Measurements from ENCODE around the gene RCL1. TPM values are rescaled to one million over a fixed set of nuclear protein-coding genes. Genes with fewer than 3 reads are reported as not detected.

The RCL1 gene
- total RNA-seq, 1 donor = 15.6 TPM

- H3K36me3 ChIP-seq (ENCODE audit: insufficient read depth, low read length) = peaks cover 5% of the 10 kb centered on the region
- H4K20me1 ChIP-seq (ENCODE audit: insufficient read depth, low read length) = no peaks in the 10 kb centered on the region
- H3K4me3 ChIP-seq (ENCODE audit: insufficient read depth, low read length) = peak overlapping the region; percentile 20
- peaks cover 58% of the 10 kb centered on the region for H3K4me1 ChIP-seq (ENCODE audit: insufficient read depth, low read length)
- DNase-seq (ENCODE audit: insufficient read length, low spot score, missing footprints) = peak; percentile 83
- H3K27me3 ChIP-seq (ENCODE audit: insufficient read depth, low read length) = no peaks in the 10 kb centered on the region
- no peak for TF ChIP-seq CTCF (IDR thresholded peaks at IDR 0.05; ENCODE audit: extremely low read depth, low read depth, low read length)
- peak overlapping the region; percentile 97 for H3K27ac ChIP-seq (ENCODE audit: low read depth, low read length)
- H3K9me3 ChIP-seq (ENCODE audit: low read depth, low read length) = no peaks in the 10 kb centered on the region
- H3K4me2 ChIP-seq (ENCODE audit: insufficient read depth, low read length) = peak overlapping the region; percentile 74
- no peak overlapping the region for H2AFZ ChIP-seq (ENCODE audit: low read length)
- H3K79me2 ChIP-seq (ENCODE audit: insufficient read depth, low read length) = no peaks in the 10 kb centered on the region
Observed at GRCh38 chr9:4837261-4838188, 44.8 kb downstream of the RCL1 start.

GRCh38 chr9:4838189-4838546 is 45.4 kb downstream of the RCL1 start:
- Histone ChIP-seq H3K4me2 (ENCODE audit: insufficient read depth, low read length) (peak overlapping the region; percentile 74), H3K27ac (ENCODE audit: low read depth, low read length) (peak overlapping the region; percentile 97), H2AFZ (ENCODE audit: low read length) (no peak overlapping the region), H3K36me3 (ENCODE audit: insufficient read depth, low read length) (peaks cover 5% of the 10 kb centered on the region), H3K79me2 (ENCODE audit: insufficient read depth, low read length) (no peaks in the 10 kb centered on the region), H3K4me1 (ENCODE audit: insufficient read depth, low read length) (peaks cover 60% of the 10 kb centered on the region), H3K9me3 (ENCODE audit: low read depth, low read length) (no peaks in the 10 kb centered on the region), H4K20me1 (ENCODE audit: insufficient read depth, low read length) (no peaks in the 10 kb centered on the region), H3K27me3 (ENCODE audit: insufficient read depth, low read length) (no peaks in the 10 kb centered on the region), H3K4me3 (ENCODE audit: insufficient read depth, low read length) (peak overlapping the region; percentile 2)
- TF ChIP-seq CTCF (IDR thresholded peaks at IDR 0.05; ENCODE audit: extremely low read depth, low read depth, low read length) = no peak
- no peak for DNase-seq (ENCODE audit: insufficient read length, low spot score, missing footprints)

GRCh38 chr9:4839470-4839912 is 46.7 kb downstream of the RCL1 start:
- H3K4me2 ChIP-seq (ENCODE audit: insufficient read depth, low read length) = no peak overlapping the region
- H3K4me1 ChIP-seq (ENCODE audit: insufficient read depth, low read length) = peaks cover 49% of the 10 kb centered on the region
- no peaks in the 10 kb centered on the region for H4K20me1 ChIP-seq (ENCODE audit: insufficient read depth, low read length)
- no peak overlapping the region for H2AFZ ChIP-seq (ENCODE audit: low read length)
- no peaks in the 10 kb centered on the region for H3K79me2 ChIP-seq (ENCODE audit: insufficient read depth, low read length)
- peaks cover 5% of the 10 kb centered on the region for H3K36me3 ChIP-seq (ENCODE audit: insufficient read depth, low read length)
- H3K27ac ChIP-seq (ENCODE audit: low read depth, low read length) = no peak overlapping the region
- no peak for DNase-seq (ENCODE audit: insufficient read length, low spot score, missing footprints)
- TF ChIP-seq CTCF (IDR thresholded peaks at IDR 0.05; ENCODE audit: extremely low read depth, low read depth, low read length) = no peak
- no peaks in the 10 kb centered on the region for H3K9me3 ChIP-seq (ENCODE audit: low read depth, low read length)
- H3K4me3 ChIP-seq (ENCODE audit: insufficient read depth, low read length) = no peak overlapping the region
- no peaks in the 10 kb centered on the region for H3K27me3 ChIP-seq (ENCODE audit: insufficient read depth, low read length)

- no peaks in the 10 kb centered on the region for H4K20me1 ChIP-seq (ENCODE audit: insufficient read depth, low read length)
- no peaks in the 10 kb centered on the region for H3K79me2 ChIP-seq (ENCODE audit: insufficient read depth, low read length)
- peaks cover 5% of the 10 kb centered on the region for H3K36me3 ChIP-seq (ENCODE audit: insufficient read depth, low read length)
- H3K4me3 ChIP-seq (ENCODE audit: insufficient read depth, low read length) = no peak overlapping the region
- H3K9me3 ChIP-seq (ENCODE audit: low read depth, low read length) = no peaks in the 10 kb centered on the region
- TF ChIP-seq CTCF (IDR thresholded peaks at IDR 0.05; ENCODE audit: extremely low read depth, low read depth, low read length) = no peak
- no peak for DNase-seq (ENCODE audit: insufficient read length, low spot score, missing footprints)
- no peak overlapping the region for H3K4me2 ChIP-seq (ENCODE audit: insufficient read depth, low read length)
- H3K4me1 ChIP-seq (ENCODE audit: insufficient read depth, low read length) = peaks cover 45% of the 10 kb centered on the region
- no peak overlapping the region for H3K27ac ChIP-seq (ENCODE audit: low read depth, low read length)
- H3K27me3 ChIP-seq (ENCODE audit: insufficient read depth, low read length) = no peaks in the 10 kb centered on the region
- H2AFZ ChIP-seq (ENCODE audit: low read length) = no peak overlapping the region
Observed at GRCh38 chr9:4840018-4840417, 47.3 kb downstream of the RCL1 start.
